HCEC 1CT (cell line): Measurements from ENCODE around the gene NTM.

Source experiments
- DNase-seq: peaks from one replicate; pipeline ENCODE4 v3.0.0-alpha.2; 2017

The NTM gene

GRCh38 chr11:132202621-132203020 is 832.2 kb downstream of the NTM start:
- DNase-seq = no peak

GRCh38 chr11:132205006-132205405 is 834.6 kb downstream of the NTM start:
- no peak for DNase-seq

GRCh38 chr11:132205496-132205895 is 835.1 kb downstream of the NTM start:
- no peak for DNase-seq

GRCh38 chr11:132206993-132207392 is 836.6 kb downstream of the NTM start:
- no peak for DNase-seq

GRCh38 chr11:132208477-132209055 is 838.2 kb downstream of the NTM start:
- no peak for DNase-seq

GRCh38 chr11:132211479-132211878 is 841.1 kb downstream of the NTM start:
- no peak for DNase-seq

- no peak for DNase-seq
Observed at GRCh38 chr11:132217856-132218255, 847.4 kb downstream of the NTM start.

- DNase-seq = no peak
Observed at GRCh38 chr11:132220474-132220873, 850.1 kb downstream of the NTM start.

- DNase-seq = no peak
Observed at GRCh38 chr11:132222345-132222744, 851.9 kb downstream of the NTM start.

GRCh38 chr11:132226522-132226921 is 856.1 kb downstream of the NTM start:
- DNase-seq = no peak

GRCh38 chr11:132228746-132229325 is 858.4 kb downstream of the NTM start:
- no peak for DNase-seq

GRCh38 chr11:132231656-132232347 is 861.4 kb downstream of the NTM start:
- no peak for DNase-seq

- no peak for DNase-seq
Observed at GRCh38 chr11:132234878-132235277, 864.5 kb downstream of the NTM start.

- DNase-seq = no peak
Observed at GRCh38 chr11:132237781-132238180, 867.4 kb downstream of the NTM start.

- DNase-seq = no peak
Observed at GRCh38 chr11:132238331-132238866, 868.0 kb downstream of the NTM start.

GRCh38 chr11:132240374-132240773 is 870.0 kb downstream of the NTM start:
- no peak for DNase-seq

- DNase-seq = no peak
Observed at GRCh38 chr11:132242632-132243031, 872.2 kb downstream of the NTM start.

GRCh38 chr11:132244846-132245245 is 874.4 kb downstream of the NTM start:
- no peak for DNase-seq

- DNase-seq = no peak
Observed at GRCh38 chr11:132245403-132246385, 875.3 kb downstream of the NTM start.

- DNase-seq = no peak
Observed at GRCh38 chr11:132248580-132248979, 878.2 kb downstream of the NTM start.

- DNase-seq = no peak
Observed at GRCh38 chr11:132249256-132249655, 878.8 kb downstream of the NTM start.

- no peak for DNase-seq
Observed at GRCh38 chr11:132251061-132251460, 880.6 kb downstream of the NTM start.
